Endothelial cell of umbilical vein (primary cell): Measurements from ENCODE around the gene ACTMAP. TPM values are rescaled to one million over a fixed set of nuclear protein-coding genes. Genes with fewer than 3 reads are reported as not detected.

Source experiments
- BruUV-seq: library from RNA; stranded (reverse); fragments of 400-500 nt; replicated peaks from 2 replicates; lab custom pipeline; 2021; lab: Mats Ljungman, UMichigan
- CTCF ChIA-PET: fragments of 300-600, 350-600 bp; sonication (Branson Sonifier 250); formaldehyde crosslinking; loops from one replicate; lab custom pipeline; 2021; ENCODE audit warnings: antibody characterized with exemption, inconsistent platforms; lab: Charles Lee
- POLR2A ChIA-PET: fragments of 300-600, 350-600 bp; sonication (Branson Sonifier 250); formaldehyde crosslinking; loops from one replicate; lab custom pipeline; 2021; ENCODE audit warnings: antibody characterized with exemption, inconsistent platforms; lab: Charles Lee
- DNase-seq: peaks from one replicate; pipeline ENCODE4 v3.0.0-alpha.2; 2011; ENCODE audit warnings: low read depth, low spot score
- FAIRE-seq: peaks from 2 replicates; lab custom pipeline; 2011; peaks lifted over from hg19 to GRCh38; lab: Jason Lieb, UNC
- H2AFZ ChIP-seq: 2 replicates; pipeline ENCODE4 v1.6.0; 2012; ENCODE audit warnings: low read depth, low read length, control low read depth, inconsistent platforms
- H3K27ac ChIP-seq: 2 replicates; pipeline ENCODE4 v1.5.1; 2011; ENCODE audit warnings: low read depth, mild to moderate bottlenecking, control low read depth, low read length, moderate library complexity; ENCODE audit not compliant: insufficient read depth
- H3K27me3 ChIP-seq, 2 experiments: 2 replicates each; pipeline versions ENCODE4 v1.6.0 to v1.6.1; 2011; ENCODE audit warnings: low read length in 2 of 2, mixed read lengths in 1 of 2; ENCODE audit not compliant: control insufficient read depth in 2 of 2, insufficient read depth in 2 of 2
- H3K36me3 ChIP-seq, 2 experiments: 2 replicates in 1 of 2; 3 replicates in 1 of 2; pipeline ENCODE4 v1.5.1; 2011; ENCODE audit warnings: low read length in 2 of 2, mild to moderate bottlenecking in 1 of 2, moderate library complexity in 1 of 2; ENCODE audit not compliant: control insufficient read depth in 2 of 2, insufficient read depth in 2 of 2; ENCODE audit errors: extremely low read depth in 1 of 2
- H3K4me1 ChIP-seq: 3 replicates; pipeline ENCODE4 v1.5.1; 2011; ENCODE audit warnings: mild to moderate bottlenecking, low read length; ENCODE audit not compliant: control insufficient read depth, insufficient read depth; ENCODE audit errors: extremely low read depth
- H3K4me2 ChIP-seq: 2 replicates; pipeline ENCODE4 v1.6.1; 2011; ENCODE audit warnings: low read length, control low read depth, mixed read lengths; ENCODE audit not compliant: insufficient read depth
- H3K4me3 ChIP-seq, 3 experiments: fragments of 200-600 bp in 1 of 3; sonication (generic), shearing (Covaris generic) in 1 of 3; replicated peaks in 1 of 3; 2 replicates each; pipeline ENCODE4 v1.5.1; 2011 to 2016; ENCODE audit warnings: control low read depth in 3 of 3, low read length in 3 of 3, mild to moderate bottlenecking in 2 of 3, inconsistent platforms in 1 of 3, low read depth in 1 of 3, moderate library complexity in 1 of 3; ENCODE audit not compliant: insufficient read depth in 1 of 3
- H3K79me2 ChIP-seq: 2 replicates; pipeline ENCODE4 v1.6.0; 2012; ENCODE audit warnings: low read length, inconsistent platforms; ENCODE audit not compliant: control insufficient read depth, insufficient read depth
- H3K9ac ChIP-seq: replicated peaks from 2 replicates; pipeline ENCODE3; 2011; ENCODE audit warnings: low read length, control low read depth; ENCODE audit not compliant: insufficient read depth; ENCODE audit errors: extremely low read depth
- H3K9me1 ChIP-seq: replicated peaks from 3 replicates; pipeline ENCODE4 v1.6.0; 2011; ENCODE audit warnings: mild to moderate bottlenecking, low read length; ENCODE audit not compliant: control insufficient read depth, insufficient read depth; ENCODE audit errors: extremely low read depth
- H3K9me3 ChIP-seq: replicated peaks from 2 replicates; pipeline ENCODE4 v1.5.1; 2012; ENCODE audit warnings: low read length, inconsistent platforms; ENCODE audit not compliant: control insufficient read depth, insufficient read depth
- H4K20me1 ChIP-seq: replicated peaks from 2 replicates; pipeline ENCODE3; 2011; ENCODE audit warnings: mild to moderate bottlenecking, low read length; ENCODE audit not compliant: control insufficient read depth, insufficient read depth; ENCODE audit errors: extremely low read depth
- EZH2 ChIP-seq: IDR thresholded peaks from 2 replicates; pipeline ENCODE4 v1.6.1; 2012; ENCODE audit warnings: borderline replicate concordance, low read depth, mild to moderate bottlenecking, moderate library complexity, low read length, inconsistent platforms; ENCODE audit not compliant: severe bottlenecking
- FOS ChIP-seq: IDR thresholded peaks from 2 replicates; pipeline ENCODE4 v1.6.1; 2011; ENCODE audit warnings: mild to moderate bottlenecking, low read length, moderate library complexity, borderline replicate concordance; ENCODE audit not compliant: insufficient read depth
- GATA2 ChIP-seq: IDR thresholded peaks from 2 replicates; pipeline ENCODE4 v1.7.0; 2011; ENCODE audit warnings: low read depth, mild to moderate bottlenecking, moderate library complexity, mixed read lengths, low read length; ENCODE audit not compliant: insufficient read length, insufficient read depth
- JUN ChIP-seq: IDR thresholded peaks from 2 replicates; pipeline ENCODE4 v1.6.1; 2011; ENCODE audit warnings: borderline replicate concordance, low read depth; ENCODE audit not compliant: insufficient read length, insufficient read depth
- MAX ChIP-seq: IDR thresholded peaks from 2 replicates; pipeline ENCODE4 v1.6.1; 2011; ENCODE audit not compliant: insufficient read depth, insufficient read length
- MYC ChIP-seq: IDR thresholded peaks from one replicate; pipeline ENCODE4 v1.6.1; 2011; ENCODE audit warnings: mild to moderate bottlenecking, low read depth, low read length
- POLR2A ChIP-seq: IDR thresholded peaks from 2 replicates; pipeline ENCODE4 v1.6.1; 2012; ENCODE audit warnings: low read depth, mild to moderate bottlenecking, control low read depth, low read length
- POLR2AphosphoS5 ChIP-seq: IDR thresholded peaks from 2 replicates; pipeline ENCODE4 v1.6.1; 2012; ENCODE audit warnings: low read depth, mild to moderate bottlenecking, control low read depth, low read length, moderate library complexity; ENCODE audit not compliant: insufficient read depth
- dilution Hi-C: fragments of 300-500 bp; cut with MboI; formaldehyde crosslinking; loops from one replicate; pipeline ENCODE4 v1.15.0; 2019; ENCODE audit warnings: low sequenced_read_pairs; ENCODE audit not compliant: extremely low pct_ligation_motif_present
- intact Hi-C: fragments of 100-400 bp; cut with micrococcal nuclease; formaldehyde crosslinking; loops from one replicate; pipeline ENCODE4 v1.10.0; 2022
- polyA plus RNA-seq, 4 experiments: library from polyadenylated mRNA; depleted of rRNA in 3 of 4; stranded (reverse) in 3 of 4; unstranded in 1 of 4; fragments of >200 nt; gene quantifications; 2 replicates each; pipeline versions ENCODE4 v1.2.1 to v1.2.3, GENCODE V29; 2011 to 2012; ENCODE audit warnings: missing spikeins in 1 of 4
- total RNA-seq: library from RNA; stranded (reverse); gene quantifications from 2 replicates; pipeline ENCODE4 v1.2.3, GENCODE V29; 2021
- TF ChIP-seq, protein P1 (sequence below), 2 donors: IDR thresholded peaks; 1 replicate in 1 of 2; 2 replicates in 1 of 2; pipeline ENCODE4 v1.5.1; 2011; ENCODE audit warnings: low read length in 2 of 2, mild to moderate bottlenecking in 2 of 2, moderate library complexity in 2 of 2, control low read depth in 1 of 2, inconsistent platforms in 1 of 2, low read depth in 1 of 2; ENCODE audit not compliant: insufficient read depth in 1 of 2; ENCODE audit errors: extremely low read depth in 1 of 2

The ACTMAP gene
- total and polyA plus RNA-seq, 2 donors (not counting 3 experiments of a cell fraction or from before 2014, with no cell fraction given): 5.2 to 9.1 TPM

DNA sequence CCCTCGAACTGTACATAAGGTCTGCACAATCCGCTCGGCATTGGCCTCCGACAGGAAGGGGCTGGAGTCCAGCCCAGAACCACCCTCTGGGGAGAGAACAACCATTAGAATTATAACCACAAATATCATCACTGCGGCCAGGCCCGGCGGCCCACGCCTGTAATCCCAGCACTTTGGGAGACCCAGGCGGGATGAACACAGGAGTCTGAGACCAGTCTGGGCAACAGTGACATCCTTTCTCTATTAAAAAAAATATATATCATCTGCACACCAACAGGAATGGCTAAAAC lies 45.0 kb downstream of the ACTMAP start:
- CTCF ChIA-PET: no interaction called here
- no TSS peak for BruUV-seq

More for the DNA sequence above, 45.0 kb downstream of the ACTMAP start:
- H3K79me2 ChIP-seq: no peaks in the 10 kb centered on the region
- no peaks in the 10 kb centered on the region for H3K4me1 ChIP-seq
- H2AFZ ChIP-seq: no peak overlapping the region
- H4K20me1 ChIP-seq: no peaks in the 10 kb centered on the region
- H3K9me3 ChIP-seq: no peaks in the 10 kb centered on the region
- no peak overlapping the region for H3K4me2 ChIP-seq
- H3K27ac ChIP-seq: no peak overlapping the region
- dilution Hi-C loops (no loop called here), intact Hi-C loops (no loop called here)
- TF ChIP-seq POLR2AphosphoS5 (no peak), POLR2A (no peak), FOS (no peak), GATA2 (no peak), MAX (no peak), MYC (no peak), JUN (no peak), EZH2 (no peak)
- TF ChIP-seq, protein P1, sequence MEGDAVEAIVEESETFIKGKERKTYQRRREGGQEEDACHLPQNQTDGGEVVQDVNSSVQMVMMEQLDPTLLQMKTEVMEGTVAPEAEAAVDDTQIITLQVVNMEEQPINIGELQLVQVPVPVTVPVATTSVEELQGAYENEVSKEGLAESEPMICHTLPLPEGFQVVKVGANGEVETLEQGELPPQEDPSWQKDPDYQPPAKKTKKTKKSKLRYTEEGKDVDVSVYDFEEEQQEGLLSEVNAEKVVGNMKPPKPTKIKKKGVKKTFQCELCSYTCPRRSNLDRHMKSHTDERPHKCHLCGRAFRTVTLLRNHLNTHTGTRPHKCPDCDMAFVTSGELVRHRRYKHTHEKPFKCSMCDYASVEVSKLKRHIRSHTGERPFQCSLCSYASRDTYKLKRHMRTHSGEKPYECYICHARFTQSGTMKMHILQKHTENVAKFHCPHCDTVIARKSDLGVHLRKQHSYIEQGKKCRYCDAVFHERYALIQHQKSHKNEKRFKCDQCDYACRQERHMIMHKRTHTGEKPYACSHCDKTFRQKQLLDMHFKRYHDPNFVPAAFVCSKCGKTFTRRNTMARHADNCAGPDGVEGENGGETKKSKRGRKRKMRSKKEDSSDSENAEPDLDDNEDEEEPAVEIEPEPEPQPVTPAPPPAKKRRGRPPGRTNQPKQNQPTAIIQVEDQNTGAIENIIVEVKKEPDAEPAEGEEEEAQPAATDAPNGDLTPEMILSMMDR (IDR thresholded peaks at IDR 0.05; ENCODE audit: extremely low read depth in 1 of 2, insufficient read depth in 1 of 2, low read depth in 1 of 2, low read length in 2 of 2): no peak
- POLR2A ChIA-PET: no interaction called here
- peaks cover 0 to 13% of the 10 kb centered on the region in 2 experiments for H3K36me3 ChIP-seq
- no peaks in the 10 kb centered on the region for H3K9me1 ChIP-seq
- DNase-seq: no peak
- H3K9ac ChIP-seq: no peak overlapping the region
- H3K27me3 ChIP-seq: no peaks in the 10 kb centered on the region
- no peak for FAIRE-seq
- H3K4me3 ChIP-seq: no peak overlapping the region
